HEK293T (cell line): ENCODE data around the gene PLA1A.

Experiments used
- BHLHE40 ChIP-seq: fragments of 450-650 bp; IDR thresholded peaks from 2 replicates; pipeline ENCODE4 v1.6.1; 2016; ENCODE audit warnings: mild to moderate bottlenecking, moderate library complexity, borderline replicate concordance
- FOXA1 ChIP-seq: fragments of 450-650 bp; IDR thresholded peaks from 2 replicates; pipeline ENCODE4 v1.6.1; 2016; ENCODE audit warnings: mild to moderate bottlenecking
- FOXM1 ChIP-seq: fragments of 450-650 bp; IDR thresholded peaks from 2 replicates; pipeline ENCODE4 v1.6.1; 2017; ENCODE audit warnings: mild to moderate bottlenecking, borderline replicate concordance
- SUZ12 ChIP-seq: fragments of 450-650 bp; IDR thresholded peaks from 2 replicates; pipeline ENCODE4 v1.6.1; 2016; ENCODE audit warnings: mild to moderate bottlenecking
- TARDBP ChIP-seq: fragments of 450-650 bp; IDR thresholded peaks from 2 replicates; pipeline ENCODE4 v1.6.1; 2016

DNA sequence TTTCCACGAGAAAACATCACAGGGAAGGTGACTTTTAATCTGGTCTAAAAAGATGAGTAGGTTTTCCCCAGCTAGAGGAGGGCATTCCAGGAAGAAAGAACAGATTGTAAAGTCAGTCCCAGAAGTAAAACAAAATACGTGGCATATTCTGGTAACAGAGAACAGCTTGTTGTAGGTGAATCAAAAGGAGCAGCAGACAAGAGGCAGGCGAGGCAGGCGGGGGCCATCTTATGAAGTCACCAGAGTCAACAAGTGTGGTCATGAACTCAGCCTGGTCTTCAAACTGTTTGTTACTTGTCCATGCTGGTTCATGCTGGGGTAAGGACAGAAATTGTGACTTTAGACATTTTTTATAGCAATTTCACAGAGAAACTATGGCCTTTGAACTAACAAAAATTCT lies 66.7 kb downstream of the PLA1A start:
- TF ChIP-seq FOXM1: no peak
- TF ChIP-seq TARDBP: no peak
- no peak for TF ChIP-seq FOXA1
- no peak for TF ChIP-seq BHLHE40
- TF ChIP-seq SUZ12: no peak
